GM12878 (cell line): ENCODE results near the gene OSBPL3. TPM values are rescaled to one million over a fixed set of nuclear protein-coding genes. Genes with fewer than 3 reads are reported as not detected.

Experiments used
- ATAC-seq: fragments of 200-7000 bp; cut with Tn5 transposase; 3 replicates; pipeline ENCODE4 v1.9.1; 2020; ENCODE audit warnings: mild to moderate bottlenecking, moderate library complexity
- BruUV-seq: library from RNA; stranded (reverse); fragments of 400-500 nt; replicated peaks from 2 replicates; lab custom pipeline; 2021; lab: Mats Ljungman, UMichigan
- CTCF ChIA-PET: fragments of 300-600 bp; sonication (Branson Sonifier 250); formaldehyde crosslinking; extraction: SDS; loops from one replicate; lab custom pipeline; 2021; ENCODE audit warnings: inconsistent platforms; lab: Yijun Ruan, JAX
- POLR2A ChIA-PET: fragments of 350-600 bp; formaldehyde crosslinking; extraction: SDS; loops from one replicate; lab custom pipeline; 2021; ENCODE audit warnings: inconsistent platforms; lab: Charles Lee
- RAD21 ChIA-PET: fragments of 300-600 bp; sonication (Branson Sonifier 250); formaldehyde crosslinking; loops from one replicate; lab custom pipeline; 2023; ENCODE audit warnings: antibody characterized with exemption; ENCODE audit not compliant: unreplicated experiment; lab: Charles Lee
- SMC1A ChIA-PET: fragments of 300-600 bp; sonication (Branson Sonifier 250); formaldehyde crosslinking; loops from one replicate; lab custom pipeline; 2023; ENCODE audit not compliant: unreplicated experiment, uncharacterized antibody; lab: Charles Lee
- DNase-seq: peaks from one replicate; pipeline ENCODE4 v3.0.0-alpha.2; 2011; ENCODE audit warnings: low read depth, low spot score
- FAIRE-seq: peaks from 3 replicates; lab custom pipeline; 2011; peaks lifted over from hg19 to GRCh38; lab: Jason Lieb, UNC
- H2AFZ ChIP-seq: 2 replicates; pipeline ENCODE4 v1.6.0; 2011; ENCODE audit warnings: low read depth, low read length, control low read depth; ENCODE audit not compliant: control insufficient read depth
- H3K27ac ChIP-seq: 2 replicates; pipeline ENCODE4 v1.5.1; 2011; ENCODE audit warnings: control low read depth; ENCODE audit not compliant: control insufficient read depth, insufficient read depth
- H3K27me3 ChIP-seq, 2 experiments: replicated peaks in 1 of 2; 2 replicates each; pipeline versions ENCODE4 v1.6.0 to v1.6.1; 2011; ENCODE audit warnings: low read length in 1 of 2; ENCODE audit not compliant: control insufficient read depth in 2 of 2, insufficient read depth in 2 of 2
- H3K36me3 ChIP-seq, 2 experiments: 2 replicates each; pipeline ENCODE4 v1.5.1; 2011; ENCODE audit warnings: low read length in 1 of 2; ENCODE audit not compliant: control insufficient read depth in 2 of 2, insufficient read depth in 2 of 2
- H3K4me1 ChIP-seq: 2 replicates; pipeline ENCODE4 v1.6.1; 2011; ENCODE audit warnings: mild to moderate bottlenecking, low read length, moderate library complexity, mixed read lengths; ENCODE audit not compliant: control insufficient read depth, insufficient read depth
- H3K4me2 ChIP-seq: 2 replicates; pipeline ENCODE4 v1.6.0; 2011; ENCODE audit warnings: control low read depth; ENCODE audit not compliant: control insufficient read depth, insufficient read depth
- H3K4me3 ChIP-seq: fragments of 200-600 bp; sonication (generic); 2 replicates; pipeline ENCODE4 v1.5.1; 2016
- H3K79me2 ChIP-seq: 2 replicates; pipeline ENCODE4 v1.6.0; 2011; ENCODE audit warnings: low read length; ENCODE audit not compliant: control insufficient read depth, insufficient read depth
- H3K9ac ChIP-seq: 2 replicates; pipeline ENCODE4 v1.8.0; 2011; ENCODE audit warnings: low read length, control low read depth, mixed read lengths; ENCODE audit not compliant: control insufficient read depth, insufficient read depth
- H3K9me3 ChIP-seq: replicated peaks from 3 replicates; pipeline ENCODE4 v1.5.1; 2011; ENCODE audit warnings: mild to moderate bottlenecking, low read length; ENCODE audit not compliant: control insufficient read depth, insufficient read depth
- H4K20me1 ChIP-seq: 2 replicates; pipeline ENCODE4 v1.6.0; 2011; ENCODE audit not compliant: control insufficient read depth, insufficient read depth
- HDAC6 ChIP-seq: fragments of 200-600 bp; sonication (generic); IDR thresholded peaks from one replicate; pipeline ENCODE4 v1.8.0; 2017; ENCODE audit warnings: antibody characterized with exemption; ENCODE audit not compliant: unreplicated experiment
- NFIC ChIP-seq: IDR thresholded peaks from 2 replicates; pipeline ENCODE4 v1.6.1; 2012; ENCODE audit warnings: low read depth, mild to moderate bottlenecking, inconsistent platforms, low read length, moderate library complexity
- RCOR1 ChIP-seq: conservative IDR thresholded peaks from 2 replicates; pipeline ENCODE4 v1.6.1; 2012; ENCODE audit warnings: low read depth, low read length, improper control_type of control experiment
- RFX5 ChIP-seq: IDR thresholded peaks from 2 replicates; pipeline ENCODE4 v1.6.1; 2011; ENCODE audit warnings: low read depth, low read length, improper control_type of control experiment
- SP1 ChIP-seq: IDR thresholded peaks from one replicate; pipeline ENCODE4 v1.6.1; 2011; ENCODE audit warnings: low read depth, low read length
- SUZ12 ChIP-seq: fragments of 200-600 bp; sonication (generic); IDR thresholded peaks from one replicate; pipeline ENCODE4 v1.6.1; 2018; ENCODE audit warnings: antibody characterized with exemption, mild to moderate bottlenecking; ENCODE audit not compliant: unreplicated experiment
- ZZZ3 ChIP-seq: IDR thresholded peaks from 2 replicates; pipeline ENCODE4 v1.6.1; 2011; ENCODE audit warnings: low read depth; ENCODE audit not compliant: control insufficient read depth, insufficient read length
- WGBS: methylation state at CpG from one replicate; pipeline ENCODE4 v1.1.6; 2016; ENCODE audit warnings: low lambda C conversion rate; ENCODE audit not compliant: insufficient replicate concordance, insufficient coverage; ENCODE audit errors: missing lambda C conversion rate; 5-methylcytosine and 5-hydroxymethylcytosine counted together
- in situ Hi-C: fragments of 300-500 bp; cut with MboI; formaldehyde crosslinking; loops from 9 replicates; pipeline ENCODE4 v1.14.3; 2018; ENCODE audit warnings: mixed read lengths
- intact Hi-C: fragments of 100-400 bp; cut with micrococcal nuclease; formaldehyde crosslinking; loops from one replicate; pipeline ENCODE4 v1.14.2; 2022; ENCODE audit not compliant: unreplicated experiment
- polyA plus RNA-seq, 11 experiments: library from polyadenylated mRNA; depleted of rRNA in 4 of 11; unstranded in 6 of 11; stranded (reverse) in 5 of 11; fragments of >200 nt; fragmentation: Nextera tagmentation in 4 of 11; fragmentation: Illumina TruSeq in 1 of 11; extraction: Ambion mirVana in 4 of 11; extraction: Trizol in 1 of 11; gene quantifications; 1 replicate in 1 of 11; 2 replicates in 10 of 11; pipeline versions ENCODE4 v1.2.1 to v1.2.3, GENCODE V29; 2011 to 2016; ENCODE audit warnings: inconsistent platforms in 2 of 11, missing spikeins in 2 of 11, low read depth in 1 of 11
- total RNA-seq, 4 experiments: library from RNA; depleted of rRNA in 3 of 4; stranded (reverse); fragments of >200 nt in 3 of 4; fragmentation: Illumina TruSeq in 1 of 4; extraction: Trizol in 1 of 4; gene quantifications; 2 replicates each; pipeline versions ENCODE4 v1.2.1 to v1.2.3, GENCODE V29; 2013 to 2021
- TF ChIP-seq, protein P1 (sequence below): IDR thresholded peaks from 2 replicates; pipeline ENCODE4 v1.6.1; 2011; ENCODE audit warnings: mild to moderate bottlenecking, low read depth, low read length, moderate library complexity; ENCODE audit not compliant: insufficient replicate concordance
- TF ChIP-seq, protein P2 (sequence below): fragments of 150-350 bp; IDR thresholded peaks from 2 replicates; pipeline ENCODE4 v1.6.1; 2016; ENCODE audit warnings: low read depth, low read length

Gene OSBPL3
- total and polyA plus RNA-seq, 10 of the 15 experiments (the other 5 are each of a cell fraction or from before 2014, with no cell fraction given): 6.1 to 46.6 (median 27.0) TPM

DNA sequence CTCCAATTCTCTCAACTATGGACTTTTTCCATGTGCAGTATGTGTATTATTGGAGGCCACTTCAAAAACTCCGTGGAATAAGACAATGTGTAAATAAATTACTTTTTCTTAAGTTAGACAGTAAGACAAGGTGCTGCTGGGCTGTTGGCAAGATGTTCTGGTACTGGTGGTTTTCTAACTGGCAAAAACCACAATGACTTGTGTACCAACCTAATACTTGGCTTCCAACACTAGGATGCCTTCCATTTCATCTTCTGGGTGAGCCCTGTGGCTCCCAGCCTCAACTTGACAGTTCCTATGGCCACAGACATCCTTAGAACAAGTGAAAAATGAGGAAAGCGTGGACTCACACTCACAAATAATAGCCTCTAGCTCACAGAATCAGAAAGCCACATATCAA is 77.0 kb downstream of the OSBPL3 start:
- ChIA-PET CTCF (no interaction called here), SMC1A (interaction anchor here (5.2 to 5.6 kb wide), 2 partner anchors 9 to 62 kb away, joined by 56 to 93 read pairs; no protein-coding TSS in a partner anchor), POLR2A (interaction anchor here (1.1 kb wide), 1 partner anchor 11 kb away, joined by 3 read pairs; no protein-coding TSS in a partner anchor), RAD21 (no interaction called here)
- Histone ChIP-seq H3K4me1 (peaks cover 43% of the 10 kb centered on the region), H2AFZ (no peak overlapping the region), H3K9me3 (no peaks in the 10 kb centered on the region), H3K79me2 (peaks cover 51% of the 10 kb centered on the region), H3K27me3 (no peaks in the 10 kb centered on the region), H3K27ac (no peak overlapping the region), H3K4me3 (no peak overlapping the region), H3K4me2 (no peak overlapping the region), H3K36me3 (no peaks in the 10 kb centered on the region), H4K20me1 (no peaks in the 10 kb centered on the region), H3K9ac (no peak overlapping the region)
- 100% methylated on average over 2 of the region's 2 CpGs for WGBS
- BruUV-seq: no TSS peak
- TF ChIP-seq RCOR1 (no peak), RFX5 (no peak), SUZ12 (no peak), ZZZ3 (no peak), SP1 (no peak), NFIC (no peak), HDAC6 (no peak)
- TF ChIP-seq, protein P1, sequence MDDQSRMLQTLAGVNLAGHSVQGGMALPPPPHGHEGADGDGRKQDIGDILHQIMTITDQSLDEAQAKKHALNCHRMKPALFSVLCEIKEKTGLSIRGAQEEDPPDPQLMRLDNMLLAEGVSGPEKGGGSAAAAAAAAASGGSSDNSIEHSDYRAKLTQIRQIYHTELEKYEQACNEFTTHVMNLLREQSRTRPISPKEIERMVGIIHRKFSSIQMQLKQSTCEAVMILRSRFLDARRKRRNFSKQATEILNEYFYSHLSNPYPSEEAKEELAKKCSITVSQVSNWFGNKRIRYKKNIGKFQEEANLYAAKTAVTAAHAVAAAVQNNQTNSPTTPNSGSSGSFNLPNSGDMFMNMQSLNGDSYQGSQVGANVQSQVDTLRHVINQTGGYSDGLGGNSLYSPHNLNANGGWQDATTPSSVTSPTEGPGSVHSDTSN: no peak
- TF ChIP-seq, protein P2, sequence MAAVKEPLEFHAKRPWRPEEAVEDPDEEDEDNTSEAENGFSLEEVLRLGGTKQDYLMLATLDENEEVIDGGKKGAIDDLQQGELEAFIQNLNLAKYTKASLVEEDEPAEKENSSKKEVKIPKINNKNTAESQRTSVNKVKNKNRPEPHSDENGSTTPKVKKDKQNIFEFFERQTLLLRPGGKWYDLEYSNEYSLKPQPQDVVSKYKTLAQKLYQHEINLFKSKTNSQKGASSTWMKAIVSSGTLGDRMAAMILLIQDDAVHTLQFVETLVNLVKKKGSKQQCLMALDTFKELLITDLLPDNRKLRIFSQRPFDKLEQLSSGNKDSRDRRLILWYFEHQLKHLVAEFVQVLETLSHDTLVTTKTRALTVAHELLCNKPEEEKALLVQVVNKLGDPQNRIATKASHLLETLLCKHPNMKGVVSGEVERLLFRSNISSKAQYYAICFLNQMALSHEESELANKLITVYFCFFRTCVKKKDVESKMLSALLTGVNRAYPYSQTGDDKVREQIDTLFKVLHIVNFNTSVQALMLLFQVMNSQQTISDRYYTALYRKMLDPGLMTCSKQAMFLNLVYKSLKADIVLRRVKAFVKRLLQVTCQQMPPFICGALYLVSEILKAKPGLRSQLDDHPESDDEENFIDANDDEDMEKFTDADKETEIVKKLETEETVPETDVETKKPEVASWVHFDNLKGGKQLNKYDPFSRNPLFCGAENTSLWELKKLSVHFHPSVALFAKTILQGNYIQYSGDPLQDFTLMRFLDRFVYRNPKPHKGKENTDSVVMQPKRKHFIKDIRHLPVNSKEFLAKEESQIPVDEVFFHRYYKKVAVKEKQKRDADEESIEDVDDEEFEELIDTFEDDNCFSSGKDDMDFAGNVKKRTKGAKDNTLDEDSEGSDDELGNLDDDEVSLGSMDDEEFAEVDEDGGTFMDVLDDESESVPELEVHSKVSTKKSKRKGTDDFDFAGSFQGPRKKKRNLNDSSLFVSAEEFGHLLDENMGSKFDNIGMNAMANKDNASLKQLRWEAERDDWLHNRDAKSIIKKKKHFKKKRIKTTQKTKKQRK: no peak
- DNase-seq (no peak), FAIRE-seq (no peak), ATAC-seq (no peak)
- intact Hi-C loops (no loop called here), in situ Hi-C loops (loop anchor here (25.0 kb wide), 1 partner anchor 1059 kb away; no protein-coding TSS in a partner anchor)
